Renal pelvis (tissue), 4 donors: ENCODE measurements around the gene MAB21L1. TPM values are rescaled to one million over a fixed set of nuclear protein-coding genes. Genes with fewer than 3 reads are reported as not detected.

ENCODE experiments used
- DNase-seq: peaks from one replicate; pipeline ENCODE4 v3.0.0-alpha.2; 2013
- polyA plus RNA-seq, 3 donors: library from polyadenylated mRNA; unstranded; fragments of 120-200 nt; gene quantifications; one replicate each; pipeline ENCODE4 v1.2.1, GENCODE V29; 2013; ENCODE audit not compliant: insufficient read length in 3 of 3

Gene MAB21L1
- polyA plus RNA-seq, 3 donors: 0.08 to 0.09 TPM; not detected in 1

GRCh38 chr13:35449821-35450220, 26.7 kb downstream of the MAB21L1 start:
- no peak for DNase-seq

- peak; percentile 48 for DNase-seq
Measured at GRCh38 chr13:35448465-35448864, 28.0 kb downstream of the MAB21L1 start.
